NCI-H2227 (cell line): Measurements from ENCODE around the gene ATP11A.
"Not testable (repeated sequence)": the region's sequence is repeated elsewhere in the genome, so short reads cannot be mapped to it uniquely, and the experiment has no call there.

Experiments used
- DNase-seq: peaks from one replicate; lab custom pipeline; 2025; ENCODE audit not compliant: unreplicated experiment; lab: John Stamatoyannopoulos, UW

Gene ATP11A

GRCh38 chr13:112875627-112876026, 185.8 kb downstream of the ATP11A start:
- DNase-seq, result no peak

- no peak for DNase-seq
Observed at GRCh38 chr13:112876305-112877000, 186.6 kb downstream of the ATP11A start.

GRCh38 chr13:112877066-112877465, 187.2 kb downstream of the ATP11A start:
- no peak for DNase-seq

GRCh38 chr13:112877539-112877938, 187.7 kb downstream of the ATP11A start:
- DNase-seq, result no peak

GRCh38 chr13:112877976-112878955, 188.4 kb downstream of the ATP11A start:
- no peak for DNase-seq

GRCh38 chr13:112879283-112879833, 189.5 kb downstream of the ATP11A start:
- DNase-seq, result no peak

- DNase-seq, result no peak
Observed at GRCh38 chr13:112880221-112880641, 190.4 kb downstream of the ATP11A start.

- no peak for DNase-seq
Observed at GRCh38 chr13:112880976-112881540, 191.2 kb downstream of the ATP11A start.

GRCh38 chr13:112881656-112882554, 192.1 kb downstream of the ATP11A start:
- DNase-seq, result no peak

GRCh38 chr13:112882555-112883024, 192.8 kb downstream of the ATP11A start:
- DNase-seq, result no peak

- DNase-seq, result no peak
Observed at GRCh38 chr13:112883241-112883945, 193.6 kb downstream of the ATP11A start.

- not testable (repeated sequence) for DNase-seq
Observed at GRCh38 chr13:112884700-112885099, 194.9 kb downstream of the ATP11A start.

- DNase-seq, result no peak
Observed at GRCh38 chr13:112885242-112885781, 195.5 kb downstream of the ATP11A start.

GRCh38 chr13:112885782-112886268, 196.0 kb downstream of the ATP11A start:
- peak; percentile 87 for DNase-seq

- no peak for DNase-seq
Observed at GRCh38 chr13:112887151-112887550, 197.3 kb downstream of the ATP11A start.

GRCh38 chr13:112887557-112887991, 197.7 kb downstream of the ATP11A start:
- DNase-seq, result no peak

GRCh38 chr13:112888238-112889111, 198.6 kb downstream of the ATP11A start:
- no peak for DNase-seq
